ENCODE results near the gene ANKS3.

DNA sequence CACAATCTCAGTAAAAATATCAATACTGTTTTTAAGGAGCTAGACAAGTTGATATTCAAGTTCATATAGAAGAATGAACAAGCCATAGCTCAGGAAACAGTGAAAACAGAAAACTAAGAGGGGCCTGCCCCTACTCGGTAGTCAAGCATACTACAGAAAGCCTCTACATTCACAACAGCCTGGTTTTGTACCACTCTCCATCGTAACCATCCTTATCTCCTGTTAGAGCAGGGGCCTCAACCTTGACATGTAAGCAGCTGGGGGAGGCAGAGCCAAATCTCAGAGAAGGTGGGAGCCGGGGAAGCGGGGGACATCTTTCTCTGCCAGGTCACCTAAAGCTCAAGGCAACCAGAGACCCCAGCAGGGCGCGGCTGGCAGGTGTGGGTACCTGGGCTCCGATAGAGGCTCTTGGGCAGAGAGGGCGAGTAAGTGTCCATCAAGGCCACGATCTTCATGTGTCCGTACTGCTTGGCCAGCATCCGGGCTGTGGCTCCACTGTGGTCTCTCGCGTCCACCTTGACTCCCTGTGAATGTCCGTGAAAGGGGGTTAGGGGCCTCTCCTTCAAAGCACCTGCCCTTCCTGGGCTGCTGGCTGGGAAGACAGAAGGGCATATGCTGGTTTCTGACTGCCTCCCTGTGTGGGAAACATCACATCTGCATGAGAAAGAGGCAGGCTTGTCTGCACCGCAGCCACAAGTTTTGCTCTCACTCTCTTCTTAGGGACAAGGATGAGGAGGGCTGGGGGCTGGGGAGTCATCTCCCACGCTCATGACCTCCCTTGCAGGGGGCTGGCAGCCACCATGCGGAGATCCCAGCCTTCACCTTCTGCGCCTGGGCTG is 20.2 kb downstream of the ANKS3 start:
- TF ChIP-seq, protein P1, sequence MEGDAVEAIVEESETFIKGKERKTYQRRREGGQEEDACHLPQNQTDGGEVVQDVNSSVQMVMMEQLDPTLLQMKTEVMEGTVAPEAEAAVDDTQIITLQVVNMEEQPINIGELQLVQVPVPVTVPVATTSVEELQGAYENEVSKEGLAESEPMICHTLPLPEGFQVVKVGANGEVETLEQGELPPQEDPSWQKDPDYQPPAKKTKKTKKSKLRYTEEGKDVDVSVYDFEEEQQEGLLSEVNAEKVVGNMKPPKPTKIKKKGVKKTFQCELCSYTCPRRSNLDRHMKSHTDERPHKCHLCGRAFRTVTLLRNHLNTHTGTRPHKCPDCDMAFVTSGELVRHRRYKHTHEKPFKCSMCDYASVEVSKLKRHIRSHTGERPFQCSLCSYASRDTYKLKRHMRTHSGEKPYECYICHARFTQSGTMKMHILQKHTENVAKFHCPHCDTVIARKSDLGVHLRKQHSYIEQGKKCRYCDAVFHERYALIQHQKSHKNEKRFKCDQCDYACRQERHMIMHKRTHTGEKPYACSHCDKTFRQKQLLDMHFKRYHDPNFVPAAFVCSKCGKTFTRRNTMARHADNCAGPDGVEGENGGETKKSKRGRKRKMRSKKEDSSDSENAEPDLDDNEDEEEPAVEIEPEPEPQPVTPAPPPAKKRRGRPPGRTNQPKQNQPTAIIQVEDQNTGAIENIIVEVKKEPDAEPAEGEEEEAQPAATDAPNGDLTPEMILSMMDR (conservative IDR thresholded peaks at IDR 0.05 in 1 of 2, IDR thresholded peaks at IDR 0.05 in 1 of 2; ENCODE audit: extremely low read depth in 1 of 2, insufficient read depth in 1 of 2, low read depth in 1 of 2, low read length in 2 of 2): no peak
- no peak for TF ChIP-seq EZH2 (IDR thresholded peaks at IDR 0.05; ENCODE audit: borderline replicate concordance, low read length)

All from mammary epithelial cell (primary cell).